Nucleus accumbens (tissue), 56 donors: Measurements from ENCODE around the gene AGXT2.

ENCODE experiments used
- DNase-seq, 56 donors: peaks; one replicate each; lab custom pipeline; 2025; lab: John Stamatoyannopoulos, UW

AGXT2 gene

GRCh38 chr5:35047785-35048404 is at the start of gene AGXT2:
Gene AGXT2, minus strand, starts transcription at chr5:35047949. Its CDS starts 57 bp downstream, at chr5:35047892.
- no peak for DNase-seq

- DNase-seq = no peak
Measured at GRCh38 chr5:35096932-35097331, 49.2 kb upstream of the AGXT2 start.

- DNase-seq = no peak
Measured at GRCh38 chr5:35096216-35096615, 48.5 kb upstream of the AGXT2 start.

- DNase-seq = no peak
Measured at GRCh38 chr5:35095366-35095765, 47.6 kb upstream of the AGXT2 start.

GRCh38 chr5:35094948-35095347 is 47.2 kb upstream of the AGXT2 start:
- no peak for DNase-seq

- DNase-seq = no peak
Measured at GRCh38 chr5:35092703-35093102, 45.0 kb upstream of the AGXT2 start.

- DNase-seq = no peak
Measured at GRCh38 chr5:35091704-35092103, 44.0 kb upstream of the AGXT2 start.

GRCh38 chr5:35089334-35090314 is 41.9 kb upstream of the AGXT2 start:
- peak in 42 of 56 donors; percentile 1 to 78 (median 16) for DNase-seq

GRCh38 chr5:35087991-35088390 is 40.2 kb upstream of the AGXT2 start:
- peak in 1 of 56 donors; percentile 0 for DNase-seq

GRCh38 chr5:35083150-35083549 is 35.4 kb upstream of the AGXT2 start:
- no peak for DNase-seq

- no peak for DNase-seq
Measured at GRCh38 chr5:35082530-35082929, 34.8 kb upstream of the AGXT2 start.

- DNase-seq = no peak
Measured at GRCh38 chr5:35081134-35081533, 33.4 kb upstream of the AGXT2 start.

GRCh38 chr5:35073160-35073559 is 25.4 kb upstream of the AGXT2 start:
- no peak for DNase-seq

- DNase-seq = no peak
Measured at GRCh38 chr5:35069188-35069587, 21.4 kb upstream of the AGXT2 start.

- DNase-seq = no peak
Measured at GRCh38 chr5:35067985-35068384, 20.2 kb upstream of the AGXT2 start.

GRCh38 chr5:35066260-35066795 is 18.6 kb upstream of the AGXT2 start:
- no peak for DNase-seq

GRCh38 chr5:35063414-35063813 is 15.7 kb upstream of the AGXT2 start:
- DNase-seq = no peak

- no peak for DNase-seq
Measured at GRCh38 chr5:35061211-35061770, 13.5 kb upstream of the AGXT2 start.

GRCh38 chr5:35060236-35060635 is 12.5 kb upstream of the AGXT2 start:
- no peak for DNase-seq

GRCh38 chr5:35059251-35059650 is 11.5 kb upstream of the AGXT2 start:
- no peak for DNase-seq

- peak in 1 of 56 donors; percentile 3 for DNase-seq
Measured at GRCh38 chr5:35058374-35058788, 10.6 kb upstream of the AGXT2 start.
